K562 (cell line): ENCODE results near the gene RAD1. TPM values are rescaled to one million over a fixed set of nuclear protein-coding genes. Genes with fewer than 3 reads are reported as not detected.
A peak's percentile ranks its signal among the peaks of the same experiment; 100 is the strongest.

Source experiments
- ATAC-seq: fragments of 200-7000 bp; cut with Tn5 transposase; 3 replicates; pipeline ENCODE4 v1.9.1; 2020; ENCODE audit warnings: moderate library complexity
- BruUV-seq: library from RNA; stranded (reverse); fragments of 400-500 nt; replicated peaks from 2 replicates; lab custom pipeline; 2021; lab: Mats Ljungman, UMichigan
- CTCF ChIA-PET: fragments of 300-600 bp; formaldehyde crosslinking; extraction: SDS; loops from one replicate; lab custom pipeline; 2021; ENCODE audit warnings: low intra/inter-chr PET ratio; lab: Yijun Ruan, JAX
- POLR2A ChIA-PET: fragments of 300-600, 350-650 bp; sonication (Branson Sonifier 250); formaldehyde crosslinking; extraction: SDS; loops from one replicate; lab custom pipeline; 2021; ENCODE audit warnings: antibody characterized with exemption, inconsistent platforms; lab: Yijun Ruan, JAX
- DNase-seq, 4 experiments: peaks; one replicate each; pipeline versions ENCODE4 v3.0.0 to v3.0.0-alpha.2; 2011 to 2018; ENCODE audit warnings: low spot score in 3 of 4, mixed read lengths in 3 of 4; ENCODE audit errors: extremely low read depth in 1 of 4
- FAIRE-seq: peaks from 2 replicates; lab custom pipeline; 2011; peaks lifted over from hg19 to GRCh38; lab: Jason Lieb, UNC
- H2AFZ ChIP-seq: 2 replicates; pipeline ENCODE4 v1.6.0; 2011; ENCODE audit warnings: low read depth, low read length, control low read depth, inconsistent platforms
- H3K27ac ChIP-seq: fragments of 200-600 bp; 3 replicates; pipeline ENCODE4 v1.8.0; 2011; ENCODE audit warnings: low read depth, mild to moderate bottlenecking, control low read depth, inconsistent platforms, low read length, moderate library complexity, mixed read lengths; ENCODE audit errors: extremely low read depth
- H3K27me3 ChIP-seq, 2 experiments: fragments of 300-600 bp in 1 of 2; 2 replicates in 1 of 2; 3 replicates in 1 of 2; pipeline versions ENCODE4 v1.6.0 to v1.8.0; 2011; ENCODE audit warnings: inconsistent platforms in 2 of 2, low read length in 2 of 2, mild to moderate bottlenecking in 1 of 2, mixed read lengths in 1 of 2, moderate library complexity in 1 of 2; ENCODE audit not compliant: control insufficient read depth in 2 of 2, insufficient read depth in 2 of 2
- H3K36me3 ChIP-seq: fragments of 300-600 bp; 3 replicates; pipeline ENCODE4 v1.8.0; 2011; ENCODE audit warnings: mild to moderate bottlenecking, low read length, inconsistent platforms; ENCODE audit not compliant: control insufficient read depth, insufficient read depth
- H3K4me1 ChIP-seq, 2 experiments: fragments of 200-600 bp in 1 of 2; replicated peaks in 1 of 2; 2 replicates in 1 of 2; 3 replicates in 1 of 2; pipeline versions ENCODE4 v1.5.1 to v1.8.0; 2011; ENCODE audit warnings: inconsistent platforms in 2 of 2, low read length in 2 of 2, mild to moderate bottlenecking in 1 of 2, mixed read lengths in 1 of 2, moderate library complexity in 1 of 2; ENCODE audit not compliant: control insufficient read depth in 2 of 2, insufficient read depth in 2 of 2
- H3K4me2 ChIP-seq: 2 replicates; pipeline ENCODE4 v1.6.1; 2011; ENCODE audit warnings: low read length, control low read depth, inconsistent platforms, mixed read lengths; ENCODE audit not compliant: insufficient read depth
- H3K4me3 ChIP-seq: fragments of 200-600 bp; sonication (generic), shearing (Covaris generic); 2 replicates; pipeline ENCODE4 v1.5.1; 2016; ENCODE audit warnings: control low read depth, inconsistent platforms
- H3K79me2 ChIP-seq: fragments of 200-600 bp; 3 replicates; pipeline ENCODE4 v1.8.0; 2011; ENCODE audit warnings: low read length, inconsistent platforms; ENCODE audit not compliant: control insufficient read depth, insufficient read depth
- H3K9ac ChIP-seq, 2 experiments: 2 replicates each; pipeline versions ENCODE4 v1.6.0 to v1.6.1; 2011; ENCODE audit warnings: low read depth in 2 of 2, low read length in 2 of 2, control low read depth in 1 of 2, inconsistent platforms in 1 of 2, mild to moderate bottlenecking in 1 of 2, mixed read lengths in 1 of 2; ENCODE audit not compliant: insufficient read depth in 1 of 2
- H3K9me1 ChIP-seq: one replicate; pipeline ENCODE4 v1.6.0; 2011; ENCODE audit warnings: inconsistent platforms, mild to moderate bottlenecking, low read length, moderate library complexity; ENCODE audit not compliant: control insufficient read depth, insufficient read depth
- H3K9me3 ChIP-seq: replicated peaks from 2 replicates; pipeline ENCODE4 v1.5.1; 2011; ENCODE audit warnings: low read depth, low read length, inconsistent platforms; ENCODE audit not compliant: control insufficient read depth, insufficient read depth
- H4K20me1 ChIP-seq: replicated peaks from 2 replicates; pipeline ENCODE4 v1.6.1; 2011; ENCODE audit warnings: low read length, inconsistent platforms, mixed read lengths; ENCODE audit not compliant: control insufficient read depth, insufficient read depth
- ATF3 ChIP-seq, 2 experiments: fragments of 450-650 bp in 1 of 2; sonication (generic) in 1 of 2; formaldehyde crosslinking in 1 of 2; IDR thresholded peaks in 1 of 2; conservative IDR thresholded peaks in 1 of 2; 2 replicates each; pipeline versions ENCODE4 v1.6.1 to v1.8.1; 2016 to 2023; ENCODE audit warnings: mild to moderate bottlenecking in 2 of 2, moderate library complexity in 2 of 2, inconsistent platforms in 1 of 2, missing genetic modification reagents in 1 of 2
- DDX20 ChIP-seq: fragments of 450-650 bp; IDR thresholded peaks from 2 replicates; pipeline ENCODE4 v1.6.1; 2016; ENCODE audit warnings: missing genetic modification characterization, low read depth, mild to moderate bottlenecking, missing compliant biosample characterization, moderate library complexity
- ELF4 ChIP-seq: fragments of 450-650 bp; formaldehyde crosslinking; IDR thresholded peaks from 2 replicates; pipeline ENCODE4 v1.4.0; 2022; ENCODE audit warnings: missing genetic modification characterization
- KLF16 ChIP-seq: IDR thresholded peaks from 2 replicates; pipeline ENCODE4 v1.6.1; 2016; ENCODE audit warnings: antibody characterized with exemption
- NRF1 ChIP-seq, 2 experiments: fragments of 450-650 bp; IDR thresholded peaks in 1 of 2; conservative IDR thresholded peaks in 1 of 2; 2 replicates each; pipeline ENCODE4 v1.6.1; 2014; ENCODE audit warnings: mild to moderate bottlenecking in 2 of 2
- RFX5 ChIP-seq: IDR thresholded peaks from 2 replicates; pipeline ENCODE4 v1.6.1; 2011; ENCODE audit warnings: low read depth, mild to moderate bottlenecking, improper control_type of control experiment, low read length
- SIRT6 ChIP-seq: IDR thresholded peaks from one replicate; pipeline ENCODE4 v1.6.1; 2012; ENCODE audit warnings: low read depth, mild to moderate bottlenecking, control low read depth, inconsistent platforms, low read length, moderate library complexity
- TRIM25 ChIP-seq: fragments of 450-650 bp; IDR thresholded peaks from 2 replicates; pipeline ENCODE4 v1.7.0; 2016; ENCODE audit warnings: borderline replicate concordance
- ZFP1 ChIP-seq: fragments of 450-650 bp; formaldehyde crosslinking; IDR thresholded peaks from 2 replicates; pipeline ENCODE4 v1.4.0; 2020; ENCODE audit warnings: mild to moderate bottlenecking, mixed read lengths
- ZNF212 ChIP-seq: fragments of 450-650 bp; formaldehyde crosslinking; IDR thresholded peaks from 2 replicates; pipeline ENCODE4 v1.4.0; 2020; ENCODE audit warnings: mild to moderate bottlenecking
- ZNF717 ChIP-seq: fragments of 250-450 bp; sonication (Bioruptor Pico); IDR thresholded peaks from 2 replicates; pipeline ENCODE4 v1.5.0; 2021
- WGBS: fragments of 100-300 bp; shearing (Covaris generic); methylation state at CpG from one replicate; pipeline ENCODE4 v1.1.6; 2016; ENCODE audit warnings: low coverage, mixed read lengths; ENCODE audit not compliant: insufficient coverage; ENCODE audit errors: missing lambda C conversion rate; 5-methylcytosine and 5-hydroxymethylcytosine counted together
- in situ Hi-C: fragments of 300-500 bp; cut with MboI; formaldehyde crosslinking; loops from 4 replicates; pipeline ENCODE4 v1.15.0; 2018; ENCODE audit warnings: inconsistent platforms, mixed read lengths
- intact Hi-C: fragments of 100-400 bp; cut with micrococcal nuclease; formaldehyde crosslinking; loops from 2 replicates; pipeline ENCODE4 v1.14.2; 2022
- polyA plus RNA-seq, 8 experiments: library from polyadenylated mRNA; depleted of rRNA in 4 of 8; stranded (reverse) in 5 of 8; unstranded in 3 of 8; fragments of >200 nt; fragmentation: Nextera tagmentation in 2 of 8; fragmentation: Illumina TruSeq in 1 of 8; extraction: Ambion mirVana in 2 of 8; extraction: Trizol in 1 of 8; gene quantifications; 2 replicates each; pipeline versions ENCODE4 v1.2.1 to v1.2.3, GENCODE V29; 2011 to 2014; ENCODE audit warnings: inconsistent platforms in 1 of 8, missing spikeins in 1 of 8
- total RNA-seq, 7 experiments: library from RNA; depleted of rRNA in 6 of 7; stranded (reverse); fragments of >200 nt in 6 of 7; fragmentation: Illumina TruSeq in 2 of 7; extraction: Trizol in 2 of 7; gene quantifications; 2 replicates each; pipeline versions ENCODE4 v1.2.1 to v1.2.3, GENCODE V29; 2011 to 2021; ENCODE audit warnings: low replicate concordance in 1 of 7
- TF ChIP-seq, protein P1 (sequence below), 2 experiments: IDR thresholded peaks in 1 of 2; conservative IDR thresholded peaks in 1 of 2; 2 replicates each; pipeline ENCODE4 v1.6.1; 2016; ENCODE audit warnings: low read depth in 2 of 2, mild to moderate bottlenecking in 1 of 2, missing compliant biosample characterization in 1 of 2, missing genetic modification characterization in 1 of 2, moderate library complexity in 1 of 2
- TF ChIP-seq, protein P2 (sequence below): fragments of 450-650 bp; IDR thresholded peaks from 2 replicates; pipeline ENCODE4 v1.6.1; 2016; ENCODE audit warnings: mild to moderate bottlenecking

The RAD1 gene
- total and polyA plus RNA-seq, 9 of the 15 experiments (the other 6 are each of a cell fraction or from before 2014, with no cell fraction given): 44.5 to 148 (median 60.8) TPM

- intact Hi-C loops (loop anchor here (1.0 kb wide), 1 partner anchor 14 kb away; the partner anchor contains the start of genes BRIX1 and RAD1), in situ Hi-C loops (no loop called here)
- H3K9me1 ChIP-seq: no peaks in the 10 kb centered on the region
- no TSS peak for BruUV-seq
- peak within 1 kb of the TSS; percentile 94 for H3K4me2 ChIP-seq
- FAIRE-seq: peak; percentile 78
- H3K27ac ChIP-seq: peak within 1 kb of the TSS; percentile 85
- ATAC-seq: peak; percentile 95
- POLR2A ChIA-PET: interaction anchor here (0.5 to 3.7 kb wide), 19 partner anchors 11 to 1928 kb away, joined by 3 to 67 read pairs (median 3); partner anchors contain the start of genes BRIX1 and RAD1
- peak within 1 kb of the TSS; percentile 84 for H3K4me3 ChIP-seq
- no peaks in the 10 kb centered on the region for H4K20me1 ChIP-seq
- peaks cover 75% of the 10 kb centered on the region for H3K79me2 ChIP-seq
- peak within 1 kb of the TSS; percentile 82 for H2AFZ ChIP-seq
- DNase-seq: peak; percentile 97 to 99 (median 98)
- H3K9ac ChIP-seq: peak within 1 kb of the TSS; percentile 76 to 97
- H3K9me3 ChIP-seq: no peaks in the 10 kb centered on the region
- H3K27me3 ChIP-seq: no peaks in the 10 kb centered on the region
- CTCF ChIA-PET: no interaction called here
- H3K4me1 ChIP-seq: peaks cover 11 to 24% of the 10 kb centered on the region in 2 experiments
- whole genome bisulfite sequencing: under 1% methylated on average over 31 of the region's 63 CpGs
- peaks cover 62% of the 10 kb centered on the region for H3K36me3 ChIP-seq
- TF ChIP-seq ZFP1 (CRISPR knock-in tag) (no peak), ATF3 (IDR thresholded peaks at IDR 0.05) (no peak), ATF3 (CRISPR knock-in tag; conservative IDR thresholded peaks at IDR 0.05) (no peak), TRIM25 (no peak), ZNF717 (CRISPR knock-in tag) (no peak), DDX20 (tag) (no peak), SIRT6 (no peak), NRF1 (conservative IDR thresholded peaks at IDR 0.05 in 1 of 2, IDR thresholded peaks at IDR 0.05 in 1 of 2) (peak; percentile 86 to 89), RFX5 (no peak), ELF4 (CRISPR knock-in tag) (no peak), KLF16 (peak; percentile 49; the same call in 1 of the 2 replicates), ZNF212 (no peak)
- TF ChIP-seq, protein P1, sequence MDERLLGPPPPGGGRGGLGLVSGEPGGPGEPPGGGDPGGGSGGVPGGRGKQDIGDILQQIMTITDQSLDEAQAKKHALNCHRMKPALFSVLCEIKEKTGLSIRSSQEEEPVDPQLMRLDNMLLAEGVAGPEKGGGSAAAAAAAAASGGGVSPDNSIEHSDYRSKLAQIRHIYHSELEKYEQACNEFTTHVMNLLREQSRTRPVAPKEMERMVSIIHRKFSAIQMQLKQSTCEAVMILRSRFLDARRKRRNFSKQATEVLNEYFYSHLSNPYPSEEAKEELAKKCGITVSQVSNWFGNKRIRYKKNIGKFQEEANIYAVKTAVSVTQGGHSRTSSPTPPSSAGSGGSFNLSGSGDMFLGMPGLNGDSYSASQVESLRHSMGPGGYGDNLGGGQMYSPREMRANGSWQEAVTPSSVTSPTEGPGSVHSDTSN (CRISPR knock-in tag; IDR thresholded peaks at IDR 0.05; ENCODE audit: low read depth): no peak
- TF ChIP-seq, protein P1 (tag; conservative IDR thresholded peaks at IDR 0.05; ENCODE audit: low read depth): 0 out of 2 replicates have a peak, but pooled peaks have one; percentile 47
- TF ChIP-seq, protein P2, sequence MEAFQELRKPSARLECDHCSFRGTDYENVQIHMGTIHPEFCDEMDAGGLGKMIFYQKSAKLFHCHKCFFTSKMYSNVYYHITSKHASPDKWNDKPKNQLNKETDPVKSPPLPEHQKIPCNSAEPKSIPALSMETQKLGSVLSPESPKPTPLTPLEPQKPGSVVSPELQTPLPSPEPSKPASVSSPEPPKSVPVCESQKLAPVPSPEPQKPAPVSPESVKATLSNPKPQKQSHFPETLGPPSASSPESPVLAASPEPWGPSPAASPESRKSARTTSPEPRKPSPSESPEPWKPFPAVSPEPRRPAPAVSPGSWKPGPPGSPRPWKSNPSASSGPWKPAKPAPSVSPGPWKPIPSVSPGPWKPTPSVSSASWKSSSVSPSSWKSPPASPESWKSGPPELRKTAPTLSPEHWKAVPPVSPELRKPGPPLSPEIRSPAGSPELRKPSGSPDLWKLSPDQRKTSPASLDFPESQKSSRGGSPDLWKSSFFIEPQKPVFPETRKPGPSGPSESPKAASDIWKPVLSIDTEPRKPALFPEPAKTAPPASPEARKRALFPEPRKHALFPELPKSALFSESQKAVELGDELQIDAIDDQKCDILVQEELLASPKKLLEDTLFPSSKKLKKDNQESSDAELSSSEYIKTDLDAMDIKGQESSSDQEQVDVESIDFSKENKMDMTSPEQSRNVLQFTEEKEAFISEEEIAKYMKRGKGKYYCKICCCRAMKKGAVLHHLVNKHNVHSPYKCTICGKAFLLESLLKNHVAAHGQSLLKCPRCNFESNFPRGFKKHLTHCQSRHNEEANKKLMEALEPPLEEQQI: no peak
Observed at GRCh38 chr5:34929134-34929719, 13.9 kb upstream of the RAD1 start, which contains the start of gene DNAJC21. TSS of gene DNAJC21 (plus strand) at chr5:34929559. CDS start at chr5:34929820, 261 bp downstream.
